Mesenchymal stem cell (in vitro differentiated cells and primary cell): Measurements from ENCODE around the gene CDC5L.

ENCODE experiments used
- DNase-seq: peaks from one replicate; pipeline ENCODE4 v3.0.0-alpha.2; 2013
- H2AFZ ChIP-seq: one replicate; pipeline ENCODE4 v1.6.1; 2013; ENCODE audit warnings: low read depth, mild to moderate bottlenecking, control low read depth, inconsistent platforms, low read length, moderate library complexity
- H2AK5ac ChIP-seq: 2 replicates; pipeline ENCODE4 v1.6.1; 2013; ENCODE audit warnings: low read length, moderate library complexity, mild to moderate bottlenecking, inconsistent platforms; ENCODE audit not compliant: severe bottlenecking
- H2BK120ac ChIP-seq: one replicate; pipeline ENCODE4 v1.6.1; 2013; ENCODE audit warnings: low read depth, mild to moderate bottlenecking, inconsistent platforms, low read length, moderate library complexity
- H2BK12ac ChIP-seq, 2 experiments: one replicate each; pipeline ENCODE4 v1.6.1; 2013; ENCODE audit warnings: inconsistent platforms in 2 of 2, low read length in 2 of 2, mild to moderate bottlenecking in 2 of 2, moderate library complexity in 2 of 2, control low read depth in 1 of 2
- H2BK15ac ChIP-seq: one replicate; pipeline ENCODE4 v1.6.1; 2013; ENCODE audit warnings: mild to moderate bottlenecking, low read depth, inconsistent platforms; ENCODE audit not compliant: poor library complexity, severe bottlenecking
- H2BK5ac ChIP-seq: 2 replicates; pipeline ENCODE4 v1.6.1; 2013; ENCODE audit warnings: low read depth, mild to moderate bottlenecking, low read length, control low read depth, inconsistent platforms; ENCODE audit not compliant: poor library complexity, severe bottlenecking
- H3K14ac ChIP-seq, 2 experiments: one replicate each; pipeline ENCODE4 v1.6.1; 2013; ENCODE audit warnings: inconsistent platforms in 2 of 2, low read length in 2 of 2, control low read depth in 1 of 2, mild to moderate bottlenecking in 1 of 2, moderate library complexity in 1 of 2
- H3K18ac ChIP-seq, 2 experiments: one replicate each; pipeline ENCODE4 v1.6.1; 2013; ENCODE audit warnings: inconsistent platforms in 2 of 2, low read length in 2 of 2, control low read depth in 1 of 2, low read depth in 1 of 2, mild to moderate bottlenecking in 1 of 2
- H3K23ac ChIP-seq, 2 experiments: one replicate each; pipeline ENCODE4 v1.6.1; 2013; ENCODE audit warnings: inconsistent platforms in 2 of 2, low read length in 2 of 2, mild to moderate bottlenecking in 2 of 2, moderate library complexity in 2 of 2, control low read depth in 1 of 2
- H3K27ac ChIP-seq: 2 replicates; pipeline ENCODE4 v1.5.1; 2013; ENCODE audit warnings: mild to moderate bottlenecking, moderate library complexity, low read length, control low read depth, inconsistent platforms; ENCODE audit not compliant: poor library complexity, severe bottlenecking
- H3K27me3 ChIP-seq, 2 experiments: 2 replicates each; pipeline versions ENCODE4 v1.6.1 to v1.7.0; 2013; ENCODE audit warnings: low read length in 2 of 2, mild to moderate bottlenecking in 2 of 2, moderate library complexity in 2 of 2, control low read depth in 1 of 2, inconsistent platforms in 1 of 2; ENCODE audit not compliant: control insufficient read depth in 1 of 2, insufficient read depth in 1 of 2
- H3K36me3 ChIP-seq, 2 experiments: 2 replicates each; pipeline versions ENCODE4 v1.6.1 to v1.7.0; 2013; ENCODE audit warnings: low read length in 2 of 2, control low read depth in 1 of 2, inconsistent platforms in 1 of 2, low read depth in 1 of 2, mild to moderate bottlenecking in 1 of 2; ENCODE audit not compliant: insufficient read depth in 2 of 2, control insufficient read depth in 1 of 2
- H3K4ac ChIP-seq, 2 experiments: one replicate each; pipeline ENCODE4 v1.6.1; 2013; ENCODE audit warnings: inconsistent platforms in 2 of 2, low read length in 2 of 2, mild to moderate bottlenecking in 2 of 2, moderate library complexity in 2 of 2, control low read depth in 1 of 2, low read depth in 1 of 2
- H3K4me1 ChIP-seq: 2 replicates; pipeline ENCODE4 v1.6.1; 2013; ENCODE audit warnings: low read depth, low read length, control low read depth; ENCODE audit not compliant: control insufficient read depth, insufficient read depth
- H3K4me2 ChIP-seq: 2 replicates; pipeline ENCODE4 v1.6.1; 2013; ENCODE audit warnings: low read length, mild to moderate bottlenecking, inconsistent platforms; ENCODE audit not compliant: poor library complexity, severe bottlenecking
- H3K4me3 ChIP-seq, 2 experiments: 2 replicates each; pipeline versions ENCODE4 v1.5.1 to v1.7.0; 2013; ENCODE audit warnings: low read length in 2 of 2, mild to moderate bottlenecking in 2 of 2, control low read depth in 1 of 2, low read depth in 1 of 2; ENCODE audit not compliant: insufficient read depth in 1 of 2
- H3K79me1 ChIP-seq: replicated peaks from 2 replicates; pipeline ENCODE4 v1.6.1; 2013; ENCODE audit warnings: mild to moderate bottlenecking, control low read depth, low read length, inconsistent platforms; ENCODE audit not compliant: poor library complexity, severe bottlenecking
- H3K9ac ChIP-seq: 2 replicates; pipeline ENCODE4 v1.7.0; 2013; ENCODE audit warnings: mild to moderate bottlenecking, low read length, moderate library complexity
- H3K9me3 ChIP-seq: 2 replicates; pipeline ENCODE4 v1.7.0; 2013; ENCODE audit warnings: mild to moderate bottlenecking, low read length; ENCODE audit not compliant: control insufficient read depth
- H4K8ac ChIP-seq: one replicate; pipeline ENCODE4 v1.6.1; 2013; ENCODE audit warnings: inconsistent platforms, mild to moderate bottlenecking, low read length, moderate library complexity
- H4K91ac ChIP-seq: one replicate; pipeline ENCODE4 v1.6.1; 2013; ENCODE audit warnings: mild to moderate bottlenecking, low read length, inconsistent platforms
- WGBS: methylation state at CpG from one replicate; pipeline ENCODE4 v1.1.7; 2013; ENCODE audit warnings: mixed read lengths; 5-methylcytosine and 5-hydroxymethylcytosine counted together

Gene CDC5L

DNA sequence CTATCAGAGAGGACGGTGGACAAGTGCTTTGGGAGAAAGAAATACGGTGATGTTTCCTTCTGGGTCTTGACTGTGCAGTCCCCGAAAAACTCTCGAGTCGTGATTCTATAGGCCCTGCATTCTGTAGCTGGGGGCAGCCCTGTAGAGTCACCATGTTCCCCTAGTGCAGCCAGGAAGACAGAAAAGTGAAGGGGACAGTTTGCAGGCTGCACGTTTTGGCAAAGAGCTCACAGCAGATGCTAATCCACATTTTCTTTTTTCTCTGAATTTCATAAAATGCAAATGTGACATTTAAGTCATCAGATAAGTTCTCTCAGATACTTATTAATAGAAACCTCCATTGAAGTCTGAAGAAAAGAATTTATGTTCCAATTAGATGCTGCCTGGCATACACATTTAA is 25.6 kb upstream of the CDC5L start:
- no peaks in the 10 kb centered on the region for H3K79me1 ChIP-seq
- no peak overlapping the region for H2AFZ ChIP-seq
- no peaks in the 10 kb centered on the region for H3K9me3 ChIP-seq
- no peak overlapping the region for H3K23ac ChIP-seq
- H2BK12ac ChIP-seq = no peak overlapping the region
- H3K4me2 ChIP-seq = no peak overlapping the region
- no peak overlapping the region for H3K14ac ChIP-seq
- no peak for DNase-seq
- no peak overlapping the region for H3K4ac ChIP-seq
- no peak overlapping the region for H3K18ac ChIP-seq
- H4K8ac ChIP-seq = no peak overlapping the region
- H3K36me3 ChIP-seq = no peaks in the 10 kb centered on the region
- H3K4me1 ChIP-seq = no peaks in the 10 kb centered on the region
- H3K27me3 ChIP-seq = peaks cover 14 to 33% of the 10 kb centered on the region in 2 experiments
- no peak overlapping the region for H3K9ac ChIP-seq
- no peak overlapping the region for H2BK120ac ChIP-seq
- no peak overlapping the region for H4K91ac ChIP-seq
- no peak overlapping the region for H3K27ac ChIP-seq
- no peak overlapping the region for H3K4me3 ChIP-seq
- no peak overlapping the region for H2BK5ac ChIP-seq
- WGBS = 85% methylated on average over 6 of the region's 6 CpGs
- no peak overlapping the region for H2BK15ac ChIP-seq
- H2AK5ac ChIP-seq = no peak overlapping the region

DNA sequence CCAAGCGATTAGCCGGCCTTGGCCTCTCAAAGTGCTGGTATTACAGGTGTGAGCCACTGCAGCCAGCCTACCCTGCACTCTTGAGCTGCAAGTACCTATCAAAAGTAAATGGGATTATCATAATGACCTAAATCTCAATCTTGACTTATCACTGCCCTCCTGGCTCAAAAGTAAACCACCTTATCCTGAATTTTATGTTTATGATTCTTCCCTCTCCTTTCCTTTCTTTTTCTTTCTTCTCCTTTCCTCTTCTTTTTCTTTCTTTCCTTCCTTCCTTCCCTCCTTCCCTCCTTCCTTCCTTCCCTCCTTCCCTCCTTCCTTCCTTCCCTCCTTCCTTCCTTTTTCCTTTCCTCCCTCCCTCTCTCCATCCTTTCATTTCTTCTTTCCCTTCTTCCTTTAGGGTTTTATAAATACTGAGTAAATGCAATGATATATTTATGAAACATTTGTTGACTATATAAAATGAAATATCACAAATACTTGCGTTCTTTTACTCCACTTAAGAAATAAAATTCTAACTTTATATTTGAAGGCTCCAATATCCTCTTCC is 24.1 kb upstream of the CDC5L start:
- H4K8ac ChIP-seq = no peak overlapping the region
- H3K9me3 ChIP-seq = no peaks in the 10 kb centered on the region
- peaks cover 17 to 30% of the 10 kb centered on the region in 2 experiments for H3K27me3 ChIP-seq
- no peak overlapping the region for H3K23ac ChIP-seq
- no peak overlapping the region for H4K91ac ChIP-seq
- no peak overlapping the region for H3K4ac ChIP-seq
- no peak overlapping the region for H3K4me2 ChIP-seq
- H2AK5ac ChIP-seq = no peak overlapping the region
- no peak overlapping the region for H3K9ac ChIP-seq
- H3K14ac ChIP-seq = no peak overlapping the region
- no peak overlapping the region for H2AFZ ChIP-seq
- no peak overlapping the region for H3K18ac ChIP-seq
- no peaks in the 10 kb centered on the region for H3K36me3 ChIP-seq
- no peak overlapping the region for H2BK120ac ChIP-seq
- no peak overlapping the region for H3K4me3 ChIP-seq
- no peaks in the 10 kb centered on the region for H3K79me1 ChIP-seq
- no peak overlapping the region for H2BK15ac ChIP-seq
- H2BK5ac ChIP-seq = no peak overlapping the region
- no peak for DNase-seq
- H3K27ac ChIP-seq = no peak overlapping the region
- H2BK12ac ChIP-seq = no peak overlapping the region
- H3K4me1 ChIP-seq = no peaks in the 10 kb centered on the region
- WGBS = 98% methylated on average over 3 of the region's 3 CpGs

DNA sequence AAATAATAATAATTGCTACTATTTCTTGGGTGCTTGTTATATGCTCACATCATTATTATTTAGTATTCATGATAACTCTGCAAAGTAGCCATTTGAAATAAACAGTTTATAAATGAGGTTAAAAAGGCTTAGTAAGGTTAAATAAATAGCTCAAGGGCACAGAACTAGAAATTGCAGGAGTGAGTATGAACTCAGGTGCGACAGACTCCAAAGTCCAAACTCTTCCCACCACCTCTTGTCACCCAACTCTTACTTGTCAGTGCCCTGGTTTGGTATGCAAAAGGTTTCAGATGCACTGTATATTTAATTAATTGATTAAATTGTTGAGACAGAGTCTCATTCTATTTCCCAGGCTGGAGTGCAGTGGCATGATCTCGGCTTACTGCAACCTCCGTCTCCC is 20.7 kb upstream of the CDC5L start:
- H2AFZ ChIP-seq = no peak overlapping the region
- no peak overlapping the region for H4K8ac ChIP-seq
- no peak overlapping the region for H4K91ac ChIP-seq
- no peak overlapping the region for H2BK12ac ChIP-seq
- H3K18ac ChIP-seq = no peak overlapping the region
- H3K9ac ChIP-seq = no peak overlapping the region
- no peak overlapping the region for H3K14ac ChIP-seq
- H3K27me3 ChIP-seq = peaks cover 5 to 9% of the 10 kb centered on the region in 2 experiments
- no peaks in the 10 kb centered on the region for H3K79me1 ChIP-seq
- H2BK120ac ChIP-seq = no peak overlapping the region
- H3K4ac ChIP-seq = no peak overlapping the region
- H3K27ac ChIP-seq = no peak overlapping the region
- no peaks in the 10 kb centered on the region for H3K36me3 ChIP-seq
- no peaks in the 10 kb centered on the region for H3K4me1 ChIP-seq
- no peak for DNase-seq
- H2BK5ac ChIP-seq = no peak overlapping the region
- no peaks in the 10 kb centered on the region for H3K9me3 ChIP-seq
- no peak overlapping the region for H3K23ac ChIP-seq
- no peak overlapping the region for H2BK15ac ChIP-seq
- H3K4me2 ChIP-seq = no peak overlapping the region
- no peak overlapping the region for H2AK5ac ChIP-seq
- H3K4me3 ChIP-seq = no peak overlapping the region
- WGBS = 84% methylated on average over 2 of the region's 3 CpGs

- no peak overlapping the region for H3K4me2 ChIP-seq
Observed at GRCh38 chr6:44367681-44368080, 19.8 kb upstream of the CDC5L start.

More at GRCh38 chr6:44367681-44368080, 19.8 kb upstream of the CDC5L start:
- Histone ChIP-seq H4K91ac (no peak overlapping the region), H3K4ac (no peak overlapping the region), H3K18ac (no peak overlapping the region), H3K36me3 (no peaks in the 10 kb centered on the region), H3K23ac (no peak overlapping the region), H2AFZ (no peak overlapping the region), H2AK5ac (no peak overlapping the region), H3K14ac (no peak overlapping the region), H3K79me1 (no peaks in the 10 kb centered on the region), H4K8ac (no peak overlapping the region), H3K9me3 (no peaks in the 10 kb centered on the region), H2BK12ac (no peak overlapping the region), H3K27me3 (peaks cover 0 to 8% of the 10 kb centered on the region in 2 experiments), H3K4me1 (no peaks in the 10 kb centered on the region), H3K4me3 (no peak overlapping the region), H2BK15ac (no peak overlapping the region), H3K9ac (no peak overlapping the region), H3K27ac (no peak overlapping the region), H2BK5ac (no peak overlapping the region), H2BK120ac (no peak overlapping the region)
- 80% methylated on average over 2 of the region's 2 CpGs for WGBS
- DNase-seq = no peak
